ENCODE data around the gene GRK2. TPM values are rescaled to one million over a fixed set of nuclear protein-coding genes. Genes with fewer than 3 reads are reported as not detected.

The GRK2 gene
- total and polyA plus RNA-seq, 9 of the 15 experiments (the other 6 are each of a cell fraction or from before 2014, with no cell fraction given), result 0.24 to 95.8 (median 56.5) TPM

GRCh38 chr11:67312187-67313021, 46.1 kb downstream of the GRK2 start (continued):
- no peak for TF ChIP-seq HBP1 (CRISPR knock-in tag; IDR thresholded peaks at IDR 0.05)
- no peak for TF ChIP-seq FOS (IDR thresholded peaks at IDR 0.05; ENCODE audit: extremely low read depth, insufficient read length)
- TF ChIP-seq ZNF76 (CRISPR knock-in tag; IDR thresholded peaks at IDR 0.05; ENCODE audit: borderline replicate concordance), result no peak
- no peak; the same call in 1 of the 2 replicates for TF ChIP-seq TAF7 (tag; IDR thresholded peaks at IDR 0.05)
- no peak for TF ChIP-seq ARID3B (CRISPR knock-in tag; IDR thresholded peaks at IDR 0.05; ENCODE audit: borderline replicate concordance)
- no peak for TF ChIP-seq CBFA2T2 (conservative IDR thresholded peaks at IDR 0.05)
- peak; percentile 12 for TF ChIP-seq TBP (optimal IDR thresholded peaks at IDR 0.05; ENCODE audit: low read depth, low read length)
- no peak for TF ChIP-seq NR2F6 (CRISPR knock-in tag; IDR thresholded peaks at IDR 0.05)
- TF ChIP-seq ZNF121 (CRISPR knock-in tag; conservative IDR thresholded peaks at IDR 0.05), result no peak
- TF ChIP-seq MYNN (IDR thresholded peaks at IDR 0.05), result peak; percentile 86
- no peak for TF ChIP-seq MYNN (CRISPR knock-in tag; IDR thresholded peaks at IDR 0.05)
- peak; percentile 97 for TF ChIP-seq SPI1 (IDR thresholded peaks at IDR 0.05; ENCODE audit: borderline replicate concordance, low read depth, low read length)
- TF ChIP-seq COPS2 (conservative IDR thresholded peaks at IDR 0.05), result no peak
- TF ChIP-seq HDAC6 (IDR thresholded peaks at IDR 0.05; ENCODE audit: low read depth, low read length), result no peak
- TF ChIP-seq CUX1 (CRISPR knock-in tag; IDR thresholded peaks at IDR 0.05), result no peak
- TF ChIP-seq EHMT2 (IDR thresholded peaks at IDR 0.05), result no peak
- peak; percentile 87 for TF ChIP-seq CEBPG (CRISPR knock-in tag; IDR thresholded peaks at IDR 0.05)
- TF ChIP-seq CEBPG (tag; conservative IDR thresholded peaks at IDR 0.05 in 1 of 2, IDR thresholded peaks at IDR 0.05 in 1 of 2), result peak; percentile 86 to 91
- TF ChIP-seq SMARCA5 (IDR thresholded peaks at IDR 0.05), result no peak
- TF ChIP-seq LCOR (CRISPR knock-in tag; IDR thresholded peaks at IDR 0.05), result peak; percentile 94
- no peak for TF ChIP-seq TAF9B (IDR thresholded peaks at IDR 0.05; ENCODE audit: partially characterized antibody)

Data from K562 (cell line).